GM21447 (cell line): ENCODE measurements around the gene PHACTR4.
"Not testable (repeated sequence)": the region's sequence is repeated elsewhere in the genome, so short reads cannot be mapped to it uniquely, and the experiment has no call there.

Experiments
- ATAC-seq: cut with Tn5 transposase; IDR thresholded peaks from one replicate; pipeline ENCODE4 v1.9.1; 2021; ENCODE audit not compliant: unreplicated experiment

PHACTR4 gene

DNA sequence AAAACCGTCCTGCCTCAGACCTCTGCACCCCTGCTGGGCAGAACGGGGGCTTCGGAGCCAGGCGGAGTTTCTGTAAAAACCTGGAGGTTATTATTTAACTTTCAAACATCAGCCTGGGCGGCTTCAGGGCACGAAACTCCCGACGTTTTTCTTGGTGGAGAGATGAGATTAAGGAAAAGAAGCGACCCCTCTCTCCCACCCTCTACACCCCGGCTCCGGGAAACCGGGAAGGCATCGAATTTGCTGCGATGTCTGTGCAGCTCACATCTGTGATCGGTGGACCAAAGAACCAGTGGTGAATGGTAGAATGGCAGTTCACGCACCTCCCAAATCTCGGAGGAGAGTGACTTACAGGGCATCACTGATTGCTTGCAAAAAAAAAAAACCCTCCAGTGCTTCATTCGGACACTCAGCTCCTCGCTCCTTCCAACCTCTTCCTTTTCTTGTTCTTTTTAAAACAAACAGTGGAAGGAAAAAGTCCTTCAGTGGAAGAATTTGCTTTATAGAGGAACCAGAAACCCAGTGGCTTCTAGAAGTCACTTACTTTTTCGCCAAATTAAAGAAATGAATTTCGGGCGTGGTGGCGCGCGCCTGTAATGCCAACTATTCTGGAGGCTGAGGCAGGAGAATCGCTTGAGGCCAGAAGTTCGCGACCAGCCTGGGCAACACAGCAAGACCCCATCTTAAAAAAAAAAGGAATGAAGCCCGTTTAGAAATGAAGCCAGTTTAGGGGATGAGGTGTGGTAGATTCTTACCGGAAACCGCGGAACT is 884 bp downstream of the PHACTR4 start:
- ATAC-seq = no peak

DNA sequence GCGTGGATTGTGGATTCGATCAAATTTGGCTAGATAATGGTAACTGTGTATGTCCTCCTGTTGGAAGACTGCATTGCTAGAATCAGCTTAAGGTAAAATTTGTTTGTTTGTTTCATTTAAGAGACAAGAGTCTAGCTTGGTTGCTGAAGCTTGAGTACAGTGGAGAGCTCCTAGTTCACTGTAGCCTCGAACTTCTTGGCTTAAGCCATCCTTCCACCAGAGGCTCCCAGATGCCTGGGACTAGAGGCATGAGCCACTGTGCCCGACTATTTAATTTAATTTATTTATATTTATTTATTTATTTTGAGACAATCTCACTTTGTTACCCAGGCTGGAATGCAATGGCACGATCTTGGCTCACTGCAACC is 1.5 kb downstream of the PHACTR4 start:
- ATAC-seq = no peak

- ATAC-seq = not testable (repeated sequence)
These were observed 3.9 kb downstream of the PHACTR4 start for GRCh38 chr1:28373450-28373849.

GRCh38 chr1:28374297-28374696 is 4.8 kb downstream of the PHACTR4 start:
- no peak for ATAC-seq

DNA sequence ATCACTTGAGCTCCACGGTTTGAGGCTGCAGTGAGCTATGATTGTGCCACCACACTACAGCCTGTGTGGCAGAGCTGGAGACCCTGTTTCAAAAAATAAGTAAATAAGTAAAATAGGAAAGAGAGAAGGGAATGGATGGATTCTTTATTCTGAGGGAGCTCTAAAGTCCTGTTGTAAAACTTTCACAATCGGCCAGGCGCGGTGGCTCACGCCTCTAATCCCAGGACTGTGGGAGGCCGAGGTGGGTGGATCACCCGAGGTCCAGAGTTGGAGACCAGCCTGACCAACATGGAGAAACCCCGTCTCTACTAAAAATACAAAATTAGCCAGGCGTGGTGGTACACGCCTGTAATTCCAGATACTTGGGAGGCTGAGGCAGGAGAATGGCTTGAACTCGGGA is 6.1 kb downstream of the PHACTR4 start:
- ATAC-seq = not testable (repeated sequence)

- not testable (repeated sequence) for ATAC-seq
These were observed 6.7 kb downstream of the PHACTR4 start for GRCh38 chr1:28376195-28376594.

GRCh38 chr1:28378906-28379305 is 9.4 kb downstream of the PHACTR4 start:
- ATAC-seq = no peak

- ATAC-seq = no peak
These were observed 10.9 kb downstream of the PHACTR4 start for GRCh38 chr1:28380394-28380793.

- not testable (repeated sequence) for ATAC-seq
These were observed 14.2 kb downstream of the PHACTR4 start for GRCh38 chr1:28383785-28384184.

GRCh38 chr1:28392027-28392652 is 22.6 kb downstream of the PHACTR4 start:
- ATAC-seq = no peak

- ATAC-seq = no peak
These were observed 24.6 kb downstream of the PHACTR4 start for GRCh38 chr1:28394136-28394535.

- no peak for ATAC-seq
These were observed 25.6 kb downstream of the PHACTR4 start for GRCh38 chr1:28395181-28395580.

DNA sequence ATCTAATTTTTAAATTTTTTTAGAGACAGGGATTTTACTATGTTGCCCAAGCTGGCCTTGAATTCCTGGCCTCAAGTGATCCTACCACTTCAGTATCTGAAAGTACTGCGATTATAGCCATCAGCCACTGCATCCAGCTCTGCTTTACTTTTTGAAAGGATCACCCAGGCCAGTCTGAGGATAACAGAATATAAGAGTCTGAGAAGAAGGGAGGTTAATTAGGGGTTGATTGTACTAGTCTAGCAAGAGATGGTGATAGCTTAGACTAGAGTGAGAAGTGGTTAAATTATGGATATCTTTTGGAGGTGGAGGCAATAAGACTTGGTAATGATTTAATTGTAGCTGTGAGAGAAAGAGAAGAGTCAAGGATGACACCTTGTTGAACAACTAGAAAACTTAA is 32.2 kb downstream of the PHACTR4 start:
- no peak for ATAC-seq

GRCh38 chr1:28409090-28409489 is 39.5 kb downstream of the PHACTR4 start:
- no peak for ATAC-seq

DNA sequence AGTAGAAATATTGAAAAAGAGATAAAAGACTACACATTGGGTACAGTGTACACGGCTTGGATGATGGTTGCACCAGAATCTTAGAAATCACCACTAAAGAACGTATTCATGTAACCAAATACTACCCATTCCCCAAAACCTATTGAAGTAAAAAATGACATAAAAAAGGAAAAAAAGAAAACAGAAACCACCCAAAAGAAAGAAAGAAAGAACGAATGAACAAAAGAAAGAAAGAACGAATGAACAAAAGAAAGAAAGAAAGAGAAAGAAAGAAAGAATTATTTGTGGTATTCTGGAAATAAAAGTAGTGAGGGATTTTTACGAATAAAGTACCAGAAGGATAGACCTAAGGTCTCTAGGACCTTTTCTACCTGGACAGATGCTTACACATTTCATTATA is 42.1 kb downstream of the PHACTR4 start:
- no peak for ATAC-seq

DNA sequence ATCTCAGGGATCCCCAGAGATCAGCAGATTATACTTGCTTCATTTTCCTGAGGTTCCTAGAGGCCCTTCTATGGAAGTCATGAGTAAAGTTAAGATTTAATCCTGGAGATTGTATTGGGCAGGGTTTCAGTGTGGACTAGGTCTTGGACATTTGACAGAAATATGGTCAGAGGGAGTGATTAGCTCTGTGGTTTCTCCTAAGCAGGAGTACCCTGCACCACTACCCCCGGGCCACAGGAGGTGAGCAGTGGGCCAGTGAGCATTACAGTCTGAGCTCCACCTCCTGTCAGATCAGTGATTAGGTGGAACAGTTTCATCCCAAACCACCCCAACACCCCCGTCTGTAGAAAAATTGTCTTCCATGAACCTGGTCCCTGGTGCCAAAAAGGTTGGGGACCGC is 43.2 kb downstream of the PHACTR4 start:
- ATAC-seq = no peak

DNA sequence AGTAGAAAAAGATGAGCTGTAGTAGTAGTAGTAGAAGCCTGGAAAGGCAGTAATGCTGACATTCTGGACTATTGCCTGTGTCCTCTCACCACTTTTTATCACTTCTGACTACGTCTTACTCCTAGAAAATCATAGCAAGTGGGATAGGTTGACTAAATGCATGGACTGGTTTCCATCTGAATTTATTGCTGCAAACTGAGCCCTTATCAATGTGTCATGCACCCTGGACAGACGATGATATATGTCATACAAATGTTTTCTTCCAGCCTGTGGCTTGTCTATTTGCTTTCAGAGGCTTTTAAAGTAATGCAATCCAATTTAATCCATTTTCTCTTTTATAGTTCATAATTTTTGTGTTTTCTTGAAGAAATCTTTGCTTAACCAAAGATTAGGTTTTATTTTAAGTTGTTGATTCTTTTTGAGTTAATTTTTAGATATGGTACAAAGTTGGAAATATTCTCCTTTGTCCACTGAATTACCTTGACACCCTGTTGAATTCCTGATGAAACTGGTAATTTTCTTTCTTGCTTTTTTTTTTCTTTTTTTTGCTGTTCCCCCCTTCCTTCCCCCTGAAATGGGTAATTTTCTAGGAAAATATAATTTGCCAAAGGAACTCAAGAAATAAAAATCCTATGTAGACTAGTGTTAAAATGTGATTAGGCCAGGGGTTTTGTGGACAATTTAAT is 47.1 kb downstream of the PHACTR4 start:
- no peak for ATAC-seq

DNA sequence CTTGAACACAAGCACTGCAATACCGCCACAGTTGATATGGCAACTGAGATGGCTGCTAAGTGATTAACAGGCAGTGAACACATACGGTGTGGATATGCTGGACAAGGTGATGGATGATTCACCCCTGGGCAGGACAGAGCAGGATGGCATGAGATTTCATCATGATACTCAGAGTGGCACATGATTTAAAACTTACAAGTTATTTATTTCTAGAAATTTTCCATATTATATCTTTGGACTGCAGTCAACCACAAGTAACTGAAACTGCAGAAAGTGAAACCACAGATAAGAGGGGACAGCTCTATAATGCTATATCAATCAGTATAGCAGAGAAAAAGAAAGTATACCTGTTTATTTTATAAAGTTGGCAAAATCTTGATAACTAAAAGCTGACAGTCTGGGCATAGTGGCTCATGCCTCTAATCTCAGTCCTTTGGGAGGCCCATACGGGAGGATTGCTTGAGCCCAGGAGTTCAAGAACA is 47.9 kb downstream of the PHACTR4 start:
- peak; percentile 55 for ATAC-seq

DNA sequence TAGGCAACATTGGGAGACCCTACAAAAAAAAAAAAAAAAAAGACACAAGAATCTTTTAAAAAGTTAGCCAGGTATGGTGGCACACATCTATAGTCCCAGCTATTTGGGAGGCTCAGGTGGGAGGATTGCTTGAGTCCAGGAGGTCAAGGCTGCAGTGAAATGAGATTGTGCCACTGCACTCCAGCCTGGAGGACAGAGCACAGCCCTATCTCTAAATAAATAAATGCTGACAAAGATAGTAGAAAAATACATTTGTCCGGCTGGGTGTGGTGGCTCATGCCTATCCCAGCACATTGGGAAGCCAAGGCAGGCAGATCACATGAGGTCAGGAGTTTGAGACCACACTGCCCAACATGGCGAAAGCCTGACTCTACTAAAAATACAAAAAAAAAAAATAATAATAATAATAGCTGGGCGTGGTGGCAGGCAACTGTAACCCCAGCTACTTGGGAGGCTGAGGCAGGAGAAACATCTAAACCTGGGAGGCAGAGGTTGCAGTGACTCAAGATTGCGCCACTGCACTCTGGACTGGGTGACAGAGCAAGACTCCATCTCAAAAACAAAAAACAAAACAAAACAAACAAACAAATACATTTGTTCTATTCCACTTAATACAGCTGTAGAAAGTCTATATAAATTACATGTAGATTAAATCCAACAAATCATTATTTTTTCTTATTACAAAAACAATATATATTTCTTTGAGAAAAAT is 48.5 kb downstream of the PHACTR4 start:
- no peak for ATAC-seq

DNA sequence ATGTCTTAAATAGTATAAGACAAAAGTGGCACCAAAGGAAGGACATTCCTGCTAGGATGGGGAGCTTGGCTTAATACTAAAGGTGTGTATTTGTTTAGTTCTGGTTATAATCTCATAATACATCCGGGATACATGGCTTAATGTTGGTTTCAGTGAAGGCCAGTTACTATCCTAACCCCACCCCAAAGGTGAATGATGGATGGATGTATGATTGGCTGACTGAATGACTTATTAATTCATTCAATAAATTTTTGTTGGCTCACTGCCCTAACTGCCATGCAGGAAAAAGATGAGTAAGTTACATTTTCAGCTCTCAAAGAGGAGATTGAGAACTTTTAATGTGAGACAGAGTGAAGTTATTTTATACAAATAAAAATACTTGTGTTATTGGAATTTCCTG is 52.2 kb downstream of the PHACTR4 start:
- ATAC-seq = no peak

GRCh38 chr1:28426831-28427230 is 57.3 kb downstream of the PHACTR4 start:
- no peak for ATAC-seq
